ENCODE results near the gene NCOA5. TPM values are rescaled to one million over a fixed set of nuclear protein-coding genes. Genes with fewer than 3 reads are reported as not detected.

The NCOA5 gene
- total and polyA plus RNA-seq, 2 experiments from 2014 or later, result 8.4 to 22.8 TPM

GRCh38 chr20:46081074-46081473 lies 8.7 kb downstream of the NCOA5 start:
- H3K4me1 ChIP-seq (ENCODE audit: insufficient read depth), result peaks cover 20% of the 10 kb centered on the region
- H3K27ac Mint-ChIP-seq, result no peak overlapping the region
- no peaks in the 10 kb centered on the region for H3F3A ChIP-seq (replicated peaks; ENCODE audit: low read depth)
- H3K4me3 Mint-ChIP-seq, result no peak overlapping the region
- no peak overlapping the region for H3K4me2 ChIP-seq
- no peak overlapping the region for H3K4me3 ChIP-seq
- H2AFZ ChIP-seq, result no peak overlapping the region
- no peaks in the 10 kb centered on the region for H3K27me3 Mint-ChIP-seq (ENCODE audit: insufficient read depth, low read depth, poor library complexity)
- H3K36me3 ChIP-seq (ENCODE audit: insufficient read depth), result no peaks in the 10 kb centered on the region
- TF ChIP-seq CREB1 (CRISPR knock-in tag; IDR thresholded peaks at IDR 0.05; ENCODE audit: low read depth), result no peak
- no peak for TF ChIP-seq STAT1 (IDR thresholded peaks at IDR 0.05; ENCODE audit: unreplicated experiment)
- no peak for TF ChIP-seq ZNF331 (CRISPR knock-in tag; IDR thresholded peaks at IDR 0.05; ENCODE audit: low read depth)
- no peak for TF ChIP-seq ZNF114 (CRISPR knock-in tag; IDR thresholded peaks at IDR 0.05)
- TF ChIP-seq POLR2AphosphoS5 (IDR thresholded peaks at IDR 0.05; ENCODE audit: low read depth), result no peak
- TF ChIP-seq ETS1 (IDR thresholded peaks at IDR 0.05), result no peak
- TF ChIP-seq CTCF (conservative IDR thresholded peaks at IDR 0.05; ENCODE audit: low read depth in 2 of 2), result no peak
- no peak for TF ChIP-seq JUNB (IDR thresholded peaks at IDR 0.05; ENCODE audit: unreplicated experiment)
- DNase-seq (ENCODE audit: low spot score) (no peak), ATAC-seq (no peak)
- peaks cover 46% of the 10 kb centered on the region for H3K4me1 Mint-ChIP-seq
- 0 out of 3 replicates have a peak, but pooled peaks cover 6% of the 10 kb centered on the region for H3K36me3 Mint-ChIP-seq (ENCODE audit: low read depth)
- no peaks in the 10 kb centered on the region for H3K27me3 ChIP-seq (ENCODE audit: insufficient read depth)
- peaks cover 43% of the 10 kb centered on the region for H4K20me1 ChIP-seq (replicated peaks; ENCODE audit: insufficient read depth)
- no peaks in the 10 kb centered on the region for H3K9me2 ChIP-seq (ENCODE audit: insufficient read depth)
- H3K9me3 Mint-ChIP-seq, result no peaks in the 10 kb centered on the region
- H3K27ac ChIP-seq (ENCODE audit: low read depth), result no peak overlapping the region
- H3K79me2 ChIP-seq (replicated peaks; ENCODE audit: insufficient read depth), result peaks cover 80% of the 10 kb centered on the region

GRCh38 chr20:46078954-46079353 lies 10.8 kb downstream of the NCOA5 start:
- Mint-ChIP-seq H3K4me1 (peaks cover 39% of the 10 kb centered on the region), H3K36me3 (ENCODE audit: low read depth) (peaks cover 18% of the 10 kb centered on the region; the same call in 2 of the 3 replicates), H3K27ac (no peak overlapping the region), H3K9me3 (no peaks in the 10 kb centered on the region), H3K27me3 (ENCODE audit: insufficient read depth, low read depth, poor library complexity) (no peaks in the 10 kb centered on the region), H3K4me3 (no peak overlapping the region)
- Histone ChIP-seq H3K4me1 (ENCODE audit: insufficient read depth) (peaks cover 31% of the 10 kb centered on the region), H3F3A (replicated peaks; ENCODE audit: low read depth) (no peaks in the 10 kb centered on the region), H3K4me3 (no peak overlapping the region), H3K27ac (ENCODE audit: low read depth) (no peak overlapping the region), H4K20me1 (replicated peaks; ENCODE audit: insufficient read depth) (peaks cover 40% of the 10 kb centered on the region), H2AFZ (no peak overlapping the region), H3K27me3 (ENCODE audit: insufficient read depth) (no peaks in the 10 kb centered on the region), H3K36me3 (ENCODE audit: insufficient read depth) (no peaks in the 10 kb centered on the region), H3K4me2 (no peak overlapping the region), H3K9me2 (ENCODE audit: insufficient read depth) (no peaks in the 10 kb centered on the region), H3K79me2 (replicated peaks; ENCODE audit: insufficient read depth) (peaks cover 59% of the 10 kb centered on the region)
- ATAC-seq, result peak; percentile 18; the same call in 2 of the 3 replicates
- no peak for DNase-seq (ENCODE audit: low spot score)
- no peak for TF ChIP-seq NANOG (IDR thresholded peaks at IDR 0.05; ENCODE audit: borderline replicate concordance)
- TF ChIP-seq REST (IDR thresholded peaks at IDR 0.05; ENCODE audit: unreplicated experiment), result no peak
- TF ChIP-seq JUNB (IDR thresholded peaks at IDR 0.05; ENCODE audit: unreplicated experiment), result no peak
- no peak for TF ChIP-seq ETS1 (IDR thresholded peaks at IDR 0.05)
- no peak for TF ChIP-seq EZH2phosphoT487 (IDR thresholded peaks at IDR 0.05; ENCODE audit: unreplicated experiment)
- no peak for TF ChIP-seq ZNF331 (CRISPR knock-in tag; IDR thresholded peaks at IDR 0.05; ENCODE audit: low read depth)
- TF ChIP-seq ZNF114 (CRISPR knock-in tag; IDR thresholded peaks at IDR 0.05), result no peak
- TF ChIP-seq CREB1 (CRISPR knock-in tag; IDR thresholded peaks at IDR 0.05; ENCODE audit: low read depth), result no peak
- no peak for TF ChIP-seq EZH2 (IDR thresholded peaks at IDR 0.05; ENCODE audit: low read depth, unreplicated experiment)
- TF ChIP-seq POLR2AphosphoS5 (IDR thresholded peaks at IDR 0.05; ENCODE audit: low read depth), result no peak
- no peak for TF ChIP-seq CTCF (conservative IDR thresholded peaks at IDR 0.05; ENCODE audit: low read depth in 2 of 2)
